H1 (cell line): ENCODE data around the gene RAMP1. TPM values are rescaled to one million over a fixed set of nuclear protein-coding genes. Genes with fewer than 3 reads are reported as not detected.

Experiments
- ATF3 ChIP-seq: IDR thresholded peaks from 2 replicates; pipeline ENCODE4 v1.6.1; 2011; ENCODE audit warnings: low read depth, mild to moderate bottlenecking, low read length; ENCODE audit not compliant: insufficient read depth
- CTCF ChIP-seq, 3 experiments: IDR thresholded peaks; 1 replicate in 2 of 3; 2 replicates in 1 of 3; pipeline versions ENCODE4 v1.5.1 to v1.6.1; 2011; ENCODE audit warnings: low read length in 3 of 3, mild to moderate bottlenecking in 3 of 3, inconsistent platforms in 2 of 3, low read depth in 1 of 3, moderate library complexity in 1 of 3; ENCODE audit not compliant: insufficient read depth in 1 of 3; ENCODE audit errors: control extremely low read depth in 1 of 3
- polyA plus RNA-seq, 7 experiments: library from polyadenylated mRNA; depleted of rRNA in 3 of 7; stranded (reverse) in 5 of 7; unstranded in 2 of 7; fragments of >200 nt in 5 of 7; fragments of 200-250 nt in 2 of 7; gene quantifications; 1 replicate in 5 of 7; 2 replicates in 1 of 7; 4 replicates in 1 of 7; pipeline versions ENCODE4 v1.2.1 to v1.2.3, GENCODE V29; 2011 to 2013; ENCODE audit warnings: missing spikeins in 2 of 7, mixed read lengths in 2 of 7
- total RNA-seq: library from RNA; stranded (reverse); fragmentation: NEBNext Ultra II Directional; extraction: Animal tissue kit (Norgen Biotek cat#: 25700); gene quantifications from 2 replicates; pipeline ENCODE4 v1.2.1, GENCODE V29; 2021
- TF ChIP-seq, protein P1 (sequence below): IDR thresholded peaks from 2 replicates; pipeline ENCODE4 v1.6.1; 2011; ENCODE audit warnings: low read length, improper control_type of control experiment

The RAMP1 gene
- total and polyA plus RNA-seq, 2 of the 8 experiments (the other 6 are each of a cell fraction or from before 2014, with no cell fraction given) = 0.65 to 4.3 TPM

GRCh38 chr2:237888389-237888788 is 29.0 kb downstream of the RAMP1 start (continued):
- TF ChIP-seq, protein P1, sequence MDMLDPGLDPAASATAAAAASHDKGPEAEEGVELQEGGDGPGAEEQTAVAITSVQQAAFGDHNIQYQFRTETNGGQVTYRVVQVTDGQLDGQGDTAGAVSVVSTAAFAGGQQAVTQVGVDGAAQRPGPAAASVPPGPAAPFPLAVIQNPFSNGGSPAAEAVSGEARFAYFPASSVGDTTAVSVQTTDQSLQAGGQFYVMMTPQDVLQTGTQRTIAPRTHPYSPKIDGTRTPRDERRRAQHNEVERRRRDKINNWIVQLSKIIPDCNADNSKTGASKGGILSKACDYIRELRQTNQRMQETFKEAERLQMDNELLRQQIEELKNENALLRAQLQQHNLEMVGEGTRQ = no peak
- no peak for TF ChIP-seq CTCF (IDR thresholded peaks at IDR 0.05; ENCODE audit: control extremely low read depth in 1 of 3, insufficient read depth in 1 of 3, low read depth in 1 of 3, low read length in 3 of 3)
- no peak for TF ChIP-seq ATF3
- TF ChIP-seq, all 59 proteins: peak for 0
